ENCODE results near the gene MT1HL1.
"Not testable (repeated sequence)": the region's sequence is repeated elsewhere in the genome, so short reads cannot be mapped to it uniquely, and the experiment has no call there.

MT1HL1 gene

GRCh38 chr1:236992449-236992848 is 11.8 kb downstream of the MT1HL1 start:
- no peak overlapping the region for H3K4me3 ChIP-seq (ENCODE audit: low read depth, low read length)
- TF ChIP-seq MAX (IDR thresholded peaks at IDR 0.05; ENCODE audit: low read depth, low read length) (no peak), POLR2A (IDR thresholded peaks at IDR 0.05; ENCODE audit: extremely low read depth, insufficient read length) (no peak), MYC (IDR thresholded peaks at IDR 0.05; ENCODE audit: low read depth, low read length) (no peak), CTCF (IDR thresholded peaks at IDR 0.05; ENCODE audit: low read depth, low read length) (no peak)
- no peak for DNase-seq (ENCODE audit: low read depth)

- TF ChIP-seq CTCF (IDR thresholded peaks at IDR 0.05; ENCODE audit: low read depth, low read length) (no peak), POLR2A (IDR thresholded peaks at IDR 0.05; ENCODE audit: extremely low read depth, insufficient read length) (no peak), MAX (IDR thresholded peaks at IDR 0.05; ENCODE audit: low read depth, low read length) (no peak), MYC (IDR thresholded peaks at IDR 0.05; ENCODE audit: low read depth, low read length) (no peak)
- H3K4me3 ChIP-seq (ENCODE audit: low read depth, low read length) = no peak overlapping the region
- no peak for DNase-seq (ENCODE audit: low read depth)
Observed at GRCh38 chr1:236990052-236990445, 14.2 kb downstream of the MT1HL1 start.

GRCh38 chr1:236989290-236990051 is 14.8 kb downstream of the MT1HL1 start:
- no peak for DNase-seq (ENCODE audit: low read depth)

GRCh38 chr1:236983818-236984217 is 20.4 kb downstream of the MT1HL1 start:
- TF ChIP-seq POLR2A (IDR thresholded peaks at IDR 0.05; ENCODE audit: extremely low read depth, insufficient read length) (no peak), MAX (IDR thresholded peaks at IDR 0.05; ENCODE audit: low read depth, low read length) (no peak), MYC (IDR thresholded peaks at IDR 0.05; ENCODE audit: low read depth, low read length) (no peak), CTCF (IDR thresholded peaks at IDR 0.05; ENCODE audit: low read depth, low read length) (no peak)
- no peak for DNase-seq (ENCODE audit: low read depth)

More at GRCh38 chr1:236989290-236990051, 14.8 kb downstream of the MT1HL1 start:
- no peak for TF ChIP-seq POLR2A (IDR thresholded peaks at IDR 0.05; ENCODE audit: extremely low read depth, insufficient read length)
- TF ChIP-seq MYC (IDR thresholded peaks at IDR 0.05; ENCODE audit: low read depth, low read length) = no peak
- TF ChIP-seq CTCF (IDR thresholded peaks at IDR 0.05; ENCODE audit: low read depth, low read length) = no peak
- no peak for TF ChIP-seq MAX (IDR thresholded peaks at IDR 0.05; ENCODE audit: low read depth, low read length)
- H3K4me3 ChIP-seq (ENCODE audit: low read depth, low read length) = no peak overlapping the region

GRCh38 chr1:236982380-236982779 is 21.9 kb downstream of the MT1HL1 start:
- DNase-seq (ENCODE audit: low read depth) = no peak
- no peak overlapping the region for H3K4me3 ChIP-seq (ENCODE audit: low read depth, low read length)
- no peak for TF ChIP-seq POLR2A (IDR thresholded peaks at IDR 0.05; ENCODE audit: extremely low read depth, insufficient read length)
- TF ChIP-seq MYC (IDR thresholded peaks at IDR 0.05; ENCODE audit: low read depth, low read length) = no peak
- no peak for TF ChIP-seq MAX (IDR thresholded peaks at IDR 0.05; ENCODE audit: low read depth, low read length)

More at GRCh38 chr1:236983818-236984217, 20.4 kb downstream of the MT1HL1 start:
- no peak overlapping the region for H3K4me3 ChIP-seq (ENCODE audit: low read depth, low read length)

GRCh38 chr1:236981431-236981830 is 22.8 kb downstream of the MT1HL1 start:
- DNase-seq (ENCODE audit: low read depth); H3K4me3 ChIP-seq (ENCODE audit: low read depth, low read length): not testable (repeated sequence)

Measured in NB4 (cell line).